ENCODE results near the gene ANKS1A. TPM values are rescaled to one million over a fixed set of nuclear protein-coding genes. Genes with fewer than 3 reads are reported as not detected.

The ANKS1A gene
- total RNA-seq, 2 experiments from 2014 or later = 6.4 to 6.9 TPM

GRCh38 chr6:34851361-34851760, 37.7 kb upstream of the ANKS1A start:
- CTCF ChIA-PET = no interaction called here
- H3K9me3 Mint-ChIP-seq = no peaks in the 10 kb centered on the region
- no peaks in the 10 kb centered on the region for H3K4me1 Mint-ChIP-seq (ENCODE audit: low read depth)
- peaks cover 69% of the 10 kb centered on the region for H3K36me3 Mint-ChIP-seq (ENCODE audit: low read depth)
- no peaks in the 10 kb centered on the region for H3K27me3 Mint-ChIP-seq
- Histone ChIP-seq H3K27ac (ENCODE audit: low read depth in 1 of 2, low read length in 2 of 2) (no peak overlapping the region), H3K4me3 (ENCODE audit: low read length) (no peak overlapping the region), H3K4me1 (ENCODE audit: insufficient read depth, low read length) (no peaks in the 10 kb centered on the region), H3K36me3 (ENCODE audit: insufficient read depth, low read length) (peaks cover 20% of the 10 kb centered on the region), H3K27me3 (ENCODE audit: control insufficient read depth in 1 of 2, insufficient read depth in 2 of 2, low read length in 2 of 2) (no peaks in the 10 kb centered on the region), H3K9me3 (ENCODE audit: control insufficient read depth in 1 of 2, insufficient read depth in 1 of 2, low read length in 2 of 2) (no peaks in the 10 kb centered on the region)
- POLR2A ChIA-PET = no interaction called here
- H3K27ac Mint-ChIP-seq = no peak overlapping the region
- ATAC-seq (ENCODE audit: poor library complexity) = no peak
- H3K4me3 Mint-ChIP-seq = no peak overlapping the region
- TF ChIP-seq CTCF (IDR thresholded peaks at IDR 0.05) = no peak
- DNase-seq = no peak
- intact Hi-C loops (cut with DNase I, micrococcal nuclease) = no loop called here

- intact Hi-C loops (cut with DNase I, micrococcal nuclease) = no loop called here
- Mint-ChIP-seq H3K36me3 (ENCODE audit: low read depth) (peaks cover 70% of the 10 kb centered on the region), H3K9me3 (no peaks in the 10 kb centered on the region), H3K4me1 (ENCODE audit: low read depth) (no peaks in the 10 kb centered on the region), H3K27me3 (no peaks in the 10 kb centered on the region), H3K4me3 (no peak overlapping the region), H3K27ac (no peak overlapping the region)
- Histone ChIP-seq H3K4me3 (ENCODE audit: low read length) (no peak overlapping the region), H3K27me3 (ENCODE audit: control insufficient read depth in 1 of 2, insufficient read depth in 2 of 2, low read length in 2 of 2) (no peaks in the 10 kb centered on the region), H3K27ac (ENCODE audit: low read depth in 1 of 2, low read length in 2 of 2) (no peak overlapping the region), H3K4me1 (ENCODE audit: insufficient read depth, low read length) (no peaks in the 10 kb centered on the region), H3K36me3 (ENCODE audit: insufficient read depth, low read length) (peaks cover 30% of the 10 kb centered on the region), H3K9me3 (ENCODE audit: control insufficient read depth in 1 of 2, insufficient read depth in 1 of 2, low read length in 2 of 2) (no peaks in the 10 kb centered on the region)
- ATAC-seq (ENCODE audit: poor library complexity) (no peak), DNase-seq (no peak)
- ChIA-PET CTCF (no interaction called here), POLR2A (no interaction called here)
- TF ChIP-seq CTCF (IDR thresholded peaks at IDR 0.05) = no peak
Measured at GRCh38 chr6:34852406-34853085, 36.5 kb upstream of the ANKS1A start.

- Histone ChIP-seq H3K4me1 (ENCODE audit: insufficient read depth, low read length) (no peaks in the 10 kb centered on the region), H3K4me3 (ENCODE audit: low read length) (no peak overlapping the region), H3K9me3 (ENCODE audit: control insufficient read depth in 1 of 2, insufficient read depth in 1 of 2, low read length in 2 of 2) (no peaks in the 10 kb centered on the region), H3K27ac (ENCODE audit: low read depth in 1 of 2, low read length in 2 of 2) (no peak overlapping the region), H3K27me3 (ENCODE audit: control insufficient read depth in 1 of 2, insufficient read depth in 2 of 2, low read length in 2 of 2) (no peaks in the 10 kb centered on the region), H3K36me3 (ENCODE audit: insufficient read depth, low read length) (peaks cover 57% of the 10 kb centered on the region)
- ChIA-PET CTCF (no interaction called here), POLR2A (no interaction called here)
- H3K36me3 Mint-ChIP-seq (ENCODE audit: low read depth) = peaks cover 87% of the 10 kb centered on the region
- intact Hi-C loops (cut with DNase I, micrococcal nuclease) = no loop called here
- H3K4me1 Mint-ChIP-seq (ENCODE audit: low read depth) = no peaks in the 10 kb centered on the region
- no peaks in the 10 kb centered on the region for H3K9me3 Mint-ChIP-seq
- H3K27me3 Mint-ChIP-seq = no peaks in the 10 kb centered on the region
- H3K27ac Mint-ChIP-seq = no peak overlapping the region
- ATAC-seq (ENCODE audit: poor library complexity) (no peak), DNase-seq (no peak)
- no peak for TF ChIP-seq CTCF (IDR thresholded peaks at IDR 0.05)
- no peak overlapping the region for H3K4me3 Mint-ChIP-seq
Measured at GRCh38 chr6:34855463-34855862, 33.6 kb upstream of the ANKS1A start.
